Measurements from ENCODE around the gene TACSTD2.

Gene TACSTD2

DNA sequence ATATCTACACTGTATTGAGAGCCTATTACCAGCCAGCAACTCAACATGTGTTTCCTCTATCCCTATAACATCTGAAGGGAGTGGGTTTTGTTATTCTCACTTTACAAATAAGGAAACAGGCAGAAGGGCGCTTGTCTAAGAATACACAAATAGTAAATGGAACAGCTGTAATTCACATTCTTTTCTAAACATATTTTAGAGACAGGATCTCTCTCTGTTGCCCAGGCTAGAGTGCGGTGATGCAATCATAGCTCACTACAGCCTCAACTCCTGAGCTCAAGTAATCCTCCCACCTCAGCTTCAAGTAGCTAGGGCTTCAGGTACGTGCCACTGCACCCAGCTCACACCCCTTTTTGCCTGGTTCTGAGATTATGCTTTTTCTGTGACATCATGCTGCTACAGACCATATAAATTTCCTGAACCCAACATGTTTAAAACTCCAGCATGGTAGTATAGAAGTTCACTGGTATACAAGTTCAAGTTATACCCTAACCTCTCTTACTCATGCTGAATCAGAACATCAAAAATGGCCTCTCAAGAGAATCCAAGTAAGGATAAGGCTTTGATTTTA, 8.6 kb upstream of the TACSTD2 start:
- DNase-seq: no peak
- peaks cover 6% of the 10 kb centered on the region for H3K27me3 ChIP-seq (ENCODE audit: insufficient read depth, low read length, poor library complexity)
- no peak overlapping the region for H2AFZ ChIP-seq (ENCODE audit: low read depth, low read length)
- ATAC-seq (ENCODE audit: insufficient read depth, low read depth): no peak
- no peaks in the 10 kb centered on the region for H3K79me2 ChIP-seq (ENCODE audit: insufficient read depth, low read length)
- no peak overlapping the region for H3K4me3 ChIP-seq (ENCODE audit: low read depth in 1 of 2, low read length in 2 of 2)
- H3K27ac ChIP-seq (ENCODE audit: low read length): no peak overlapping the region
- TF ChIP-seq, protein P1, sequence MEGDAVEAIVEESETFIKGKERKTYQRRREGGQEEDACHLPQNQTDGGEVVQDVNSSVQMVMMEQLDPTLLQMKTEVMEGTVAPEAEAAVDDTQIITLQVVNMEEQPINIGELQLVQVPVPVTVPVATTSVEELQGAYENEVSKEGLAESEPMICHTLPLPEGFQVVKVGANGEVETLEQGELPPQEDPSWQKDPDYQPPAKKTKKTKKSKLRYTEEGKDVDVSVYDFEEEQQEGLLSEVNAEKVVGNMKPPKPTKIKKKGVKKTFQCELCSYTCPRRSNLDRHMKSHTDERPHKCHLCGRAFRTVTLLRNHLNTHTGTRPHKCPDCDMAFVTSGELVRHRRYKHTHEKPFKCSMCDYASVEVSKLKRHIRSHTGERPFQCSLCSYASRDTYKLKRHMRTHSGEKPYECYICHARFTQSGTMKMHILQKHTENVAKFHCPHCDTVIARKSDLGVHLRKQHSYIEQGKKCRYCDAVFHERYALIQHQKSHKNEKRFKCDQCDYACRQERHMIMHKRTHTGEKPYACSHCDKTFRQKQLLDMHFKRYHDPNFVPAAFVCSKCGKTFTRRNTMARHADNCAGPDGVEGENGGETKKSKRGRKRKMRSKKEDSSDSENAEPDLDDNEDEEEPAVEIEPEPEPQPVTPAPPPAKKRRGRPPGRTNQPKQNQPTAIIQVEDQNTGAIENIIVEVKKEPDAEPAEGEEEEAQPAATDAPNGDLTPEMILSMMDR (IDR thresholded peaks at IDR 0.05; ENCODE audit: borderline replicate concordance, extremely low read depth, low read length, poor library complexity, severe bottlenecking): no peak
- H3K9me3 ChIP-seq (ENCODE audit: insufficient read depth, low read length, severe bottlenecking): peaks cover 2% of the 10 kb centered on the region
- no peaks in the 10 kb centered on the region for H4K20me1 ChIP-seq (ENCODE audit: insufficient read depth, low read length)
- no peaks in the 10 kb centered on the region for H3K4me1 ChIP-seq (ENCODE audit: insufficient read depth, low read length)
- no peak overlapping the region for H3K4me2 ChIP-seq (ENCODE audit: insufficient read depth, low read length)
- H3K9ac ChIP-seq (ENCODE audit: low read depth, low read length): no peak overlapping the region
- H3K36me3 ChIP-seq (ENCODE audit: insufficient read depth, low read length): no peaks in the 10 kb centered on the region

DNA sequence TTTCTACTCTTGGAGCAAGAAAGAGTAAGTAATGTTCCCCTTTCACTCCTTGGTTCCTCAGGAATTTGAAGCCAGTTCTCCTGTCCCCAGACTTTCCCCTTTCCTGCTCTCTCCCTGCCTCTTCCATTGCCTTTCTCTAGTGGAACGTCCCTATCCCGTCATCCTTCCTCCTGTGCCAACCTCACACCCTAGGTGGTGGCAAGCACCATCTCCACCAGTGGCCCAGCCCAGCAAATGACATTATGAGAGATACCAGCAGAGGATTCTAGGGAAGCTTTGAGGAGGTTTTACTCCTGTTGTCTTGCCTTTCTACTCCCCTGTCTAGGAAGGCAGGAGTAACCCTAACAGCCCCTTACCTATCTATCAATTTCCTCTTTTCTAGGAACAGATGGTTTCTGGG, 8.1 kb upstream of the TACSTD2 start:
- DNase-seq: no peak

DNA sequence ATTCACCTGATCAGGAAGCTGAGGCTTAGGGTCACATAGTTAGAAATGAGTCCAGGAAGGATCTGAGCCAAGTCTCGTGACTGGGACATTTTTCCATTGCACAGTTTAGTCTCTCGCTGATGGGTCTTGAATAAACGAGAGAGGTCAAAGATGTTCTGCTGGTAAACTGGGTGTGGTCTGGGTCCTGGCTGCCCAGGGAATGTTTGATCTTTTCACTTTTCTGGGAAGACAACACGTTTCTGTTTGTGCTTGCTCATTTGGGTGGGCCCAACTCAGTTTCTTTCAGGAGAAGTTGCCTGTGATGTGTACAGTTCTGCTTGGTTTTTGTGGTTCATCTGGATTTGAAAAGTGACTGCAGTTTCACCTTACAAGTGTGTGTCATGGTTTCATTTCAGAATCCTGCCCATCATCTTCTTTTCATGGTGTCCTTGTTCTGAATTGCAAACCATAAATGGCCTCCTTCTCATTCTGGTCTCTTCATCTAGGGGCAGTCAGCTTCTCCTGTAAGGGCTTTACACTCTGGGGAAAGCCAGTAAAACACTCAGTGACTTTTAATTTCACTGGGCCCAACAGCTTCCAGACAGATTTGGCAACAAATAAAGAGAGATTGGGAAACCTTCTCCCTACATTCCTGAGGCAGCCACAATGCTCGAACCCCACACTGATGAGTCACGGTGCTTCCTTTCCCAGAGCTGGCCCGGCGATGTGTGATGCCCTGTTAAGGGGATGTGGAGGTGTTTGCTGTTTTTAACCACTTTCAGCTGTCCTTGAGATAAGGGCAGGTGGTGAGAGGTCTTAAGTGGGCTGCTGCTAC, 7.2 kb upstream of the TACSTD2 start:
- no peak for DNase-seq
- no peak overlapping the region for H3K4me2 ChIP-seq (ENCODE audit: insufficient read depth, low read length)
- no peak overlapping the region for H3K27ac ChIP-seq (ENCODE audit: low read length)
- no peaks in the 10 kb centered on the region for H4K20me1 ChIP-seq (ENCODE audit: insufficient read depth, low read length)
- no peaks in the 10 kb centered on the region for H3K36me3 ChIP-seq (ENCODE audit: insufficient read depth, low read length)
- peaks cover 2% of the 10 kb centered on the region for H3K9me3 ChIP-seq (ENCODE audit: insufficient read depth, low read length, severe bottlenecking)
- no peak overlapping the region for H3K4me3 ChIP-seq (ENCODE audit: low read depth in 1 of 2, low read length in 2 of 2)
- H3K4me1 ChIP-seq (ENCODE audit: insufficient read depth, low read length): no peaks in the 10 kb centered on the region
- TF ChIP-seq, protein P1 (IDR thresholded peaks at IDR 0.05; ENCODE audit: borderline replicate concordance, extremely low read depth, low read length, poor library complexity, severe bottlenecking): no peak
- TF ChIP-seq EZH2 (IDR thresholded peaks at IDR 0.05; ENCODE audit: borderline replicate concordance, low read depth, low read length, severe bottlenecking): no peak
- H3K27me3 ChIP-seq (ENCODE audit: insufficient read depth, low read length, poor library complexity): peaks cover 6% of the 10 kb centered on the region
- H3K79me2 ChIP-seq (ENCODE audit: insufficient read depth, low read length): no peaks in the 10 kb centered on the region
- no peak overlapping the region for H3K9ac ChIP-seq (ENCODE audit: low read depth, low read length)
- ATAC-seq (ENCODE audit: insufficient read depth, low read depth): 0 out of 3 replicates have a peak, but pooled peaks have one; percentile 42
- H2AFZ ChIP-seq (ENCODE audit: low read depth, low read length): no peak overlapping the region

More for the DNA sequence above, 8.1 kb upstream of the TACSTD2 start:
- Histone ChIP-seq H3K79me2 (ENCODE audit: insufficient read depth, low read length) (no peaks in the 10 kb centered on the region), H3K27ac (ENCODE audit: low read length) (no peak overlapping the region), H2AFZ (ENCODE audit: low read depth, low read length) (no peak overlapping the region), H3K36me3 (ENCODE audit: insufficient read depth, low read length) (no peaks in the 10 kb centered on the region), H3K4me3 (ENCODE audit: low read depth in 1 of 2, low read length in 2 of 2) (no peak overlapping the region), H3K27me3 (ENCODE audit: insufficient read depth, low read length, poor library complexity) (peaks cover 6% of the 10 kb centered on the region), H4K20me1 (ENCODE audit: insufficient read depth, low read length) (no peaks in the 10 kb centered on the region), H3K9me3 (ENCODE audit: insufficient read depth, low read length, severe bottlenecking) (peaks cover 2% of the 10 kb centered on the region), H3K9ac (ENCODE audit: low read depth, low read length) (no peak overlapping the region), H3K4me1 (ENCODE audit: insufficient read depth, low read length) (no peaks in the 10 kb centered on the region), H3K4me2 (ENCODE audit: insufficient read depth, low read length) (no peak overlapping the region)
- TF ChIP-seq, protein P1 (IDR thresholded peaks at IDR 0.05; ENCODE audit: borderline replicate concordance, extremely low read depth, low read length, poor library complexity, severe bottlenecking): no peak
- TF ChIP-seq EZH2 (IDR thresholded peaks at IDR 0.05; ENCODE audit: borderline replicate concordance, low read depth, low read length, severe bottlenecking): no peak
- no peak for ATAC-seq (ENCODE audit: insufficient read depth, low read depth)
